NCI-H345 (cell line): Measurements from ENCODE around the gene LRMDA.
"Not testable (repeated sequence)": the region's sequence is repeated elsewhere in the genome, so short reads cannot be mapped to it uniquely, and the experiment has no call there.

Source experiments
- DNase-seq: peaks from one replicate; lab custom pipeline; 2025; lab: John Stamatoyannopoulos, UW

Gene LRMDA

GRCh38 chr10:76050291-76050625 lies 618.8 kb downstream of the LRMDA start:
- no peak for DNase-seq

- DNase-seq, result peak; percentile 6
These were observed 619.8 kb downstream of the LRMDA start for GRCh38 chr10:76051007-76051936.

- no peak for DNase-seq
These were observed 621.5 kb downstream of the LRMDA start for GRCh38 chr10:76052682-76053503.

- no peak for DNase-seq
These were observed 624.0 kb downstream of the LRMDA start for GRCh38 chr10:76055466-76055865.

GRCh38 chr10:76055963-76056362 lies 624.5 kb downstream of the LRMDA start:
- no peak for DNase-seq

- DNase-seq, result not testable (repeated sequence)
These were observed 629.6 kb downstream of the LRMDA start for GRCh38 chr10:76060993-76061392.

GRCh38 chr10:76066457-76066856 lies 635.0 kb downstream of the LRMDA start:
- no peak for DNase-seq

- no peak for DNase-seq
These were observed 636.0 kb downstream of the LRMDA start for GRCh38 chr10:76067447-76067846.

- DNase-seq, result no peak
These were observed 637.4 kb downstream of the LRMDA start for GRCh38 chr10:76068856-76069255.

- no peak for DNase-seq
These were observed 639.5 kb downstream of the LRMDA start for GRCh38 chr10:76070916-76071315.

GRCh38 chr10:76071653-76072365 lies 640.4 kb downstream of the LRMDA start:
- DNase-seq, result no peak

GRCh38 chr10:76072384-76072783 lies 641.0 kb downstream of the LRMDA start:
- DNase-seq, result no peak

GRCh38 chr10:76073524-76073923 lies 642.1 kb downstream of the LRMDA start:
- no peak for DNase-seq

GRCh38 chr10:76074659-76075058 lies 643.2 kb downstream of the LRMDA start:
- no peak for DNase-seq

- DNase-seq, result no peak
These were observed 649.0 kb downstream of the LRMDA start for GRCh38 chr10:76080451-76080850.

- DNase-seq, result no peak
These were observed 649.6 kb downstream of the LRMDA start for GRCh38 chr10:76080991-76081390.

GRCh38 chr10:76082232-76082631 lies 650.8 kb downstream of the LRMDA start:
- DNase-seq, result no peak

- DNase-seq, result no peak
These were observed 651.5 kb downstream of the LRMDA start for GRCh38 chr10:76082956-76083355.

- no peak for DNase-seq
These were observed 653.8 kb downstream of the LRMDA start for GRCh38 chr10:76085002-76085816.

- no peak for DNase-seq
These were observed 654.4 kb downstream of the LRMDA start for GRCh38 chr10:76085817-76086167.

- no peak for DNase-seq
These were observed 654.8 kb downstream of the LRMDA start for GRCh38 chr10:76086170-76086760.
